ENCODE data around the gene SAXO1.

The SAXO1 gene

GRCh38 chr9:18920141-18921084 lies 112.6 kb downstream of the SAXO1 start:
- FAIRE-seq, result no peak

GRCh38 chr9:18911714-18912342 lies 121.2 kb downstream of the SAXO1 start:
- no peak for FAIRE-seq

More at GRCh38 chr9:18920141-18921084, 112.6 kb downstream of the SAXO1 start:
- DNase-seq (ENCODE audit: low spot score), result no peak

GRCh38 chr9:18910916-18911315 lies 122.1 kb downstream of the SAXO1 start:
- no peak for FAIRE-seq
- DNase-seq (ENCODE audit: low spot score), result no peak

More at GRCh38 chr9:18911714-18912342, 121.2 kb downstream of the SAXO1 start:
- no peak for DNase-seq (ENCODE audit: low spot score)

GRCh38 chr9:18910435-18910834 lies 122.6 kb downstream of the SAXO1 start:
- no peak for FAIRE-seq
- DNase-seq (ENCODE audit: low spot score), result no peak

GRCh38 chr9:18909140-18910018 lies 123.6 kb downstream of the SAXO1 start:
- DNase-seq (ENCODE audit: low spot score), result no peak
- FAIRE-seq, result no peak

GRCh38 chr9:18907927-18908625 lies 124.9 kb downstream of the SAXO1 start:
- FAIRE-seq (no peak), DNase-seq (ENCODE audit: low spot score) (no peak)

- DNase-seq (ENCODE audit: low spot score) (peak; percentile 72), FAIRE-seq (no peak)
These were observed 126.2 kb downstream of the SAXO1 start for GRCh38 chr9:18906656-18907395.

GRCh38 chr9:18905883-18906629 lies 127.0 kb downstream of the SAXO1 start:
- FAIRE-seq (no peak), DNase-seq (ENCODE audit: low spot score) (peak; percentile 55)

- FAIRE-seq, result no peak
These were observed 127.8 kb downstream of the SAXO1 start for GRCh38 chr9:18905028-18905882.

GRCh38 chr9:18903450-18903849 lies 129.6 kb downstream of the SAXO1 start:
- DNase-seq (ENCODE audit: low spot score), result no peak
- no peak for FAIRE-seq

More at GRCh38 chr9:18905028-18905882, 127.8 kb downstream of the SAXO1 start:
- peak; percentile 33 for DNase-seq (ENCODE audit: low spot score)

- FAIRE-seq, result no peak
These were observed 136.4 kb downstream of the SAXO1 start for GRCh38 chr9:18896531-18897179.

GRCh38 chr9:18896004-18896403 lies 137.0 kb downstream of the SAXO1 start:
- FAIRE-seq (no peak), DNase-seq (ENCODE audit: low spot score) (no peak)

More at GRCh38 chr9:18896531-18897179, 136.4 kb downstream of the SAXO1 start:
- no peak for DNase-seq (ENCODE audit: low spot score)

GRCh38 chr9:18893491-18893890 lies 139.5 kb downstream of the SAXO1 start:
- DNase-seq (ENCODE audit: low spot score) (no peak), FAIRE-seq (no peak)

- no peak for FAIRE-seq
- no peak for DNase-seq (ENCODE audit: low spot score)
These were observed 140.0 kb downstream of the SAXO1 start for GRCh38 chr9:18893046-18893445.

- DNase-seq (ENCODE audit: low spot score) (no peak), FAIRE-seq (no peak)
These were observed 140.9 kb downstream of the SAXO1 start for GRCh38 chr9:18891946-18892670.

- DNase-seq (ENCODE audit: low spot score) (no peak), FAIRE-seq (no peak)
These were observed 142.6 kb downstream of the SAXO1 start for GRCh38 chr9:18890372-18890771.

- FAIRE-seq, result no peak
- no peak for DNase-seq (ENCODE audit: low spot score)
These were observed 143.5 kb downstream of the SAXO1 start for GRCh38 chr9:18889550-18889949.
